ENCODE results near the gene IL32.

GRCh38 chr16:3097266-3097665 lies 31.8 kb downstream of the IL32 start:
- TF ChIP-seq, protein P1, sequence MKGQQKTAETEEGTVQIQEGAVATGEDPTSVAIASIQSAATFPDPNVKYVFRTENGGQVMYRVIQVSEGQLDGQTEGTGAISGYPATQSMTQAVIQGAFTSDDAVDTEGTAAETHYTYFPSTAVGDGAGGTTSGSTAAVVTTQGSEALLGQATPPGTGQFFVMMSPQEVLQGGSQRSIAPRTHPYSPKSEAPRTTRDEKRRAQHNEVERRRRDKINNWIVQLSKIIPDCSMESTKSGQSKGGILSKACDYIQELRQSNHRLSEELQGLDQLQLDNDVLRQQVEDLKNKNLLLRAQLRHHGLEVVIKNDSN (CRISPR knock-in tag; IDR thresholded peaks at IDR 0.05) = no peak
- TF ChIP-seq JUN (CRISPR knock-in tag; IDR thresholded peaks at IDR 0.05) (no peak), ZNF138 (CRISPR knock-in tag; conservative IDR thresholded peaks at IDR 0.05) (no peak), GABPB1 (CRISPR knock-in tag; IDR thresholded peaks at IDR 0.05) (no peak), CREM (CRISPR knock-in tag; IDR thresholded peaks at IDR 0.05) (no peak), E2F1 (CRISPR knock-in tag; IDR thresholded peaks at IDR 0.05) (no peak), SP1 (CRISPR knock-in tag; conservative IDR thresholded peaks at IDR 0.05) (0 out of 2 replicates have a peak, but pooled peaks have one; percentile 25), TCF7 (CRISPR knock-in tag; IDR thresholded peaks at IDR 0.05; ENCODE audit: low read depth) (no peak), MAX (CRISPR knock-in tag; IDR thresholded peaks at IDR 0.05) (no peak; the same call in 1 of the 2 replicates), TEAD1 (CRISPR knock-in tag; IDR thresholded peaks at IDR 0.05) (no peak), ATF2 (CRISPR knock-in tag; IDR thresholded peaks at IDR 0.05; ENCODE audit: borderline replicate concordance, low read depth) (no peak), KAT7 (CRISPR knock-in tag; IDR thresholded peaks at IDR 0.05; ENCODE audit: borderline replicate concordance) (no peak)
- TF ChIP-seq, protein P2, sequence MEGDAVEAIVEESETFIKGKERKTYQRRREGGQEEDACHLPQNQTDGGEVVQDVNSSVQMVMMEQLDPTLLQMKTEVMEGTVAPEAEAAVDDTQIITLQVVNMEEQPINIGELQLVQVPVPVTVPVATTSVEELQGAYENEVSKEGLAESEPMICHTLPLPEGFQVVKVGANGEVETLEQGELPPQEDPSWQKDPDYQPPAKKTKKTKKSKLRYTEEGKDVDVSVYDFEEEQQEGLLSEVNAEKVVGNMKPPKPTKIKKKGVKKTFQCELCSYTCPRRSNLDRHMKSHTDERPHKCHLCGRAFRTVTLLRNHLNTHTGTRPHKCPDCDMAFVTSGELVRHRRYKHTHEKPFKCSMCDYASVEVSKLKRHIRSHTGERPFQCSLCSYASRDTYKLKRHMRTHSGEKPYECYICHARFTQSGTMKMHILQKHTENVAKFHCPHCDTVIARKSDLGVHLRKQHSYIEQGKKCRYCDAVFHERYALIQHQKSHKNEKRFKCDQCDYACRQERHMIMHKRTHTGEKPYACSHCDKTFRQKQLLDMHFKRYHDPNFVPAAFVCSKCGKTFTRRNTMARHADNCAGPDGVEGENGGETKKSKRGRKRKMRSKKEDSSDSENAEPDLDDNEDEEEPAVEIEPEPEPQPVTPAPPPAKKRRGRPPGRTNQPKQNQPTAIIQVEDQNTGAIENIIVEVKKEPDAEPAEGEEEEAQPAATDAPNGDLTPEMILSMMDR (IDR thresholded peaks at IDR 0.05) = no peak
- TF ChIP-seq, protein P3, sequence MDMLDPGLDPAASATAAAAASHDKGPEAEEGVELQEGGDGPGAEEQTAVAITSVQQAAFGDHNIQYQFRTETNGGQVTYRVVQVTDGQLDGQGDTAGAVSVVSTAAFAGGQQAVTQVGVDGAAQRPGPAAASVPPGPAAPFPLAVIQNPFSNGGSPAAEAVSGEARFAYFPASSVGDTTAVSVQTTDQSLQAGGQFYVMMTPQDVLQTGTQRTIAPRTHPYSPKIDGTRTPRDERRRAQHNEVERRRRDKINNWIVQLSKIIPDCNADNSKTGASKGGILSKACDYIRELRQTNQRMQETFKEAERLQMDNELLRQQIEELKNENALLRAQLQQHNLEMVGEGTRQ (CRISPR knock-in tag; IDR thresholded peaks at IDR 0.05) = no peak

Data from WTC11 (cell line).